HFFc6 (cell line): ENCODE measurements around the gene FERMT3. TPM values are rescaled to one million over a fixed set of nuclear protein-coding genes. Genes with fewer than 3 reads are reported as not detected.

Experiments used
- DNase-seq: peaks from one replicate; pipeline ENCODE4 v3.0.0-alpha.2; 2018
- H3K27ac Mint-ChIP-seq: 2 replicates; pipeline ENCODE4 v1.8.0; 2020; ENCODE audit warnings: mild to moderate bottlenecking, mixed read lengths
- H3K27me3 Mint-ChIP-seq: 2 replicates; pipeline ENCODE4 v1.8.0; 2021; ENCODE audit warnings: mild to moderate bottlenecking, moderate library complexity, mixed read lengths; ENCODE audit not compliant: insufficient read depth
- H3K36me3 Mint-ChIP-seq: 2 replicates; pipeline ENCODE4 v1.8.0; 2021; ENCODE audit warnings: low read depth, mixed read lengths
- H3K4me1 Mint-ChIP-seq: 2 replicates; pipeline ENCODE4 v1.8.0; 2020; ENCODE audit warnings: low read depth, mixed read lengths
- H3K4me3 Mint-ChIP-seq: 2 replicates; pipeline ENCODE4 v1.8.0; 2020; ENCODE audit warnings: mild to moderate bottlenecking, moderate library complexity, mixed read lengths
- H3K9me3 Mint-ChIP-seq: 2 replicates; pipeline ENCODE4 v1.8.0; 2020; ENCODE audit warnings: mild to moderate bottlenecking, mixed read lengths
- CTCF ChIP-seq: fragments of 200-600 bp; sonication (generic); IDR thresholded peaks from 2 replicates; pipeline ENCODE4 v1.5.0; 2021; ENCODE audit warnings: antibody characterized with exemption, mild to moderate bottlenecking
- total RNA-seq, 6 experiments: library from RNA; stranded (reverse); fragmentation: NEBNext Ultra II Directional; extraction: Animal tissue kit (Norgen Biotek cat#: 25700); gene quantifications; 2 replicates in 1 of 6; 3 replicates in 5 of 6; pipeline ENCODE4 v1.2.3, GENCODE V29; 2021

Gene FERMT3
- total RNA-seq, 6 experiments from 2014 or later = 1.2 to 2.8 (median 1.7) TPM

- no peak for TF ChIP-seq CTCF
- H3K36me3 Mint-ChIP-seq = no peaks in the 10 kb centered on the region; the same call in 1 of the 2 replicates
- no peak overlapping the region for H3K27ac Mint-ChIP-seq
- DNase-seq = no peak
- no peak overlapping the region for H3K4me3 Mint-ChIP-seq
- H3K27me3 Mint-ChIP-seq = no peaks in the 10 kb centered on the region; the same call in 1 of the 2 replicates
- peaks cover 25% of the 10 kb centered on the region for H3K4me1 Mint-ChIP-seq
- no peaks in the 10 kb centered on the region for H3K9me3 Mint-ChIP-seq
These were observed 16.6 kb downstream of the FERMT3 start for GRCh38 chr11:64223001-64223651.

GRCh38 chr11:64224151-64224890, 17.8 kb downstream of the FERMT3 start:
- no peaks in the 10 kb centered on the region; the same call in 1 of the 2 replicates for H3K27me3 Mint-ChIP-seq
- H3K27ac Mint-ChIP-seq = no peak overlapping the region
- DNase-seq = no peak
- H3K36me3 Mint-ChIP-seq = no peaks in the 10 kb centered on the region; the same call in 1 of the 2 replicates
- H3K4me1 Mint-ChIP-seq = peaks cover 25% of the 10 kb centered on the region
- no peak for TF ChIP-seq CTCF
- H3K9me3 Mint-ChIP-seq = no peaks in the 10 kb centered on the region
- no peak overlapping the region; the same call in 1 of the 2 replicates for H3K4me3 Mint-ChIP-seq

- Mint-ChIP-seq H3K27ac (peak overlapping the region; percentile 64), H3K36me3 (no peaks in the 10 kb centered on the region; the same call in 1 of the 2 replicates), H3K27me3 (no peaks in the 10 kb centered on the region; the same call in 1 of the 2 replicates), H3K4me3 (peak overlapping the region; percentile 87), H3K4me1 (peaks cover 33% of the 10 kb centered on the region), H3K9me3 (no peaks in the 10 kb centered on the region)
- TF ChIP-seq CTCF = no peak
- no peak for DNase-seq
These were observed 18.5 kb downstream of the FERMT3 start for GRCh38 chr11:64224891-64225607.

GRCh38 chr11:64225608-64226506, 19.3 kb downstream of the FERMT3 start, which contains the start of the genes NUDT22 and TRPT1:
TSS of gene NUDT22 (plus strand) at chr11:64226274. CDS start at chr11:64226653, 379 bp downstream.
TSS of gene TRPT1 (minus strand) at chr11:64226186. CDS start at chr11:64225860, 326 bp downstream.
- peak; percentile 23; the same call in 1 of the 2 replicates for TF ChIP-seq CTCF
- Mint-ChIP-seq H3K4me1 (peaks cover 33% of the 10 kb centered on the region), H3K4me3 (peak within 1 kb of the TSS; percentile 87), H3K9me3 (no peaks in the 10 kb centered on the region), H3K27me3 (no peaks in the 10 kb centered on the region; the same call in 1 of the 2 replicates), H3K27ac (peak within 1 kb of the TSS; percentile 64), H3K36me3 (no peaks in the 10 kb centered on the region; the same call in 1 of the 2 replicates)
- DNase-seq = peak; percentile 71
